Adipocyte (in vitro differentiated cells): ENCODE measurements around the gene VARS1.
"Not testable (repeated sequence)": the region's sequence is repeated elsewhere in the genome, so short reads cannot be mapped to it uniquely, and the experiment has no call there.

ENCODE experiments used
- DNase-seq: peaks from one replicate; pipeline ENCODE4 v3.0.0-alpha.2; 2015; ENCODE audit warnings: low read depth
- H3K27me3 ChIP-seq: replicated peaks from 2 replicates; pipeline ENCODE4 v1.7.0; 2013; ENCODE audit warnings: mild to moderate bottlenecking, low read length, moderate library complexity; ENCODE audit not compliant: control insufficient read depth, insufficient read depth
- H3K36me3 ChIP-seq: 2 replicates; pipeline ENCODE4 v1.7.0; 2013; ENCODE audit warnings: low read length, mild to moderate bottlenecking, moderate library complexity; ENCODE audit not compliant: control insufficient read depth, insufficient read depth, severe bottlenecking
- H3K4me1 ChIP-seq: 2 replicates; pipeline ENCODE4 v1.7.0; 2013; ENCODE audit warnings: mild to moderate bottlenecking, low read length, moderate library complexity; ENCODE audit not compliant: control insufficient read depth, insufficient read depth
- H3K4me3 ChIP-seq: 2 replicates; pipeline ENCODE4 v1.7.0; 2013; ENCODE audit warnings: mild to moderate bottlenecking, low read length, moderate library complexity
- H3K9ac ChIP-seq: 2 replicates; pipeline ENCODE4 v1.7.0; 2013; ENCODE audit warnings: mild to moderate bottlenecking, low read length, moderate library complexity
- H3K9me3 ChIP-seq: 2 replicates; pipeline ENCODE4 v1.7.0; 2013; ENCODE audit warnings: mild to moderate bottlenecking, low read length, moderate library complexity; ENCODE audit not compliant: control insufficient read depth

Gene VARS1

DNA sequence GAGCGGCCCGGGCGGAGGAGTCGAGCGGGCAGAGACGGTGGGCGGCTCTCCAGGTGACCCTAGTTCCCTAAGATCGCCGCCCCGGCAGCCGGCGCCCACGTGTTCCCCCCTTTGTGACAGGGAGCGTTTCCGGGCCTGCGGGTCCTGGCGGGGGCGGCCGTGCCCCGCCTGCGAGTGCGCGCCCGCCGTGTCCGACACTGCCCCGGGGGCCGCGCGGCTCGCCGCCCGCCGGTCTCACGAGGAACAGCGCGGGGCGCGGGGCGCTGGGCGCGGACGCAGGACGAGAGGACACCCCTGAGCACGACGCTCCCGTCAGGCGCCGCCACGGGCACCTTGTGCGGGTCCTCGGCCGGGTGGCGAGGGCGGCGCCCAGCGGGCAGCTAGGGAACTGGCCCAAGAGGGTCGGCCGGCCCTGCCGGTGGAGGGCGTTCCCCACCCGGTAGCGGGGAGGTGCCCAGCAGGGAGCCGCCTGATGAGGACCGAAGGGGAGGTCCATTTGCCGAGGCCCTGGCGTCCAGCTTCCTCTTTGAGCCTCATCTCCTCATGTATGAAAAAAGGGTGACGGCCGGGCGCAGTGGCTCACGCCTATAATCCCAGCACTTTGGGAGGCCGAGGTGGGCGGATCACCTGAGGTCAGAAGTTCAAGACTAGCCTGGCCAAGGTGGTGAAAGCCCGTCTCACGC lies at the start of gene VARS1:
Gene VARS1 (minus strand): TSS at position 137 of the 683 bp plus-strand sequence. CDS start 535 bp downstream, outside the sequence.
- H3K9me3 ChIP-seq, result no peaks in the 10 kb centered on the region
- DNase-seq, result peak; percentile 95
- H3K9ac ChIP-seq, result peak within 1 kb of the TSS; percentile 99
- peaks cover 3% of the 10 kb centered on the region for H3K4me1 ChIP-seq
- H3K4me3 ChIP-seq, result peak within 1 kb of the TSS; percentile 100
- H3K27me3 ChIP-seq, result no peaks in the 10 kb centered on the region
- H3K36me3 ChIP-seq, result peaks cover 24% of the 10 kb centered on the region

DNA sequence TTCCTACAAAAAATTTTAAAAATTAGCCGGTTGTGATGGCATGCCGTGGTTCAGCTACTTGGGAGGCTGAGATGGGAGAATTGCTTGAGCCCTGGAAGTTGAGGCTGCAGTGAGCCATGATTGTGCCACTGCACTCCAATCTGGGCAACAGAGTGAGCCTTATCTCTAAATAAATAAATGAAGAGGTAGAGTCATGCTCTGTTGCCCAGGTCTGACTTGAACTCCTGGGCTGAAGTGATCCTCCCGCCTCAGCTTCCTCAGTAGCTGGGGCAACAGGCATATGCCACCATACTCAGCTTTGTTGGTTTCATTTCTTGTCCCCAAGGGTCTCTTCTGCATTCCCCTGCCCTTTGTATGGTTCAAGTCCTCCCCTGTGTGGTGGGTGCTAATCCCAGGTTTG lies 49.0 kb upstream of the VARS1 start:
- peaks cover 18% of the 10 kb centered on the region for H3K36me3 ChIP-seq
- H3K4me1 ChIP-seq, result no peaks in the 10 kb centered on the region
- H3K4me3 ChIP-seq, result no peak overlapping the region
- H3K27me3 ChIP-seq, result no peaks in the 10 kb centered on the region
- DNase-seq, result no peak
- no peaks in the 10 kb centered on the region for H3K9me3 ChIP-seq
- H3K9ac ChIP-seq, result no peak overlapping the region

DNA sequence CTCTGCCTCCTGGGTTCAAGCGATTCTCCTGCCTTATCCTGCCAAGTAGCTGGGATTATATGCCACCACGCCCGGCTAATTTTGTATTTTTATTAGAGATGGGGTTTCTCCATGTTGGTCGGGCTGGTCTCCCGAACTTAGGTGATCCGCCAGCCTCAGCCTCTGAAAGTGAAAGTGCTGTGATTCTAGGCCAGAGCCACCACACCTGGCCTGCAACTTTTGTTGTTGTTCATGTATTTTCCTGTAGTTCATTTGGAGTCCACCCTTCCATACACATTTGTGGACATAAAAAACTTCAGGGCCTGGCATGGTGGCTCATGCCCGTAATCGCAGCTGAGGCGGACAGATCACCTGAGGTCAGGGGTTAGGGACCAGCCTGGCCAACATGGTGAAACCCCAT lies 46.5 kb upstream of the VARS1 start:
- H3K9me3 ChIP-seq, result no peaks in the 10 kb centered on the region
- H3K36me3 ChIP-seq, result peaks cover 43% of the 10 kb centered on the region
- peaks cover 13% of the 10 kb centered on the region for H3K4me1 ChIP-seq
- no peaks in the 10 kb centered on the region for H3K27me3 ChIP-seq
- H3K9ac ChIP-seq, result no peak overlapping the region
- no peak overlapping the region for H3K4me3 ChIP-seq
- DNase-seq, result no peak

DNA sequence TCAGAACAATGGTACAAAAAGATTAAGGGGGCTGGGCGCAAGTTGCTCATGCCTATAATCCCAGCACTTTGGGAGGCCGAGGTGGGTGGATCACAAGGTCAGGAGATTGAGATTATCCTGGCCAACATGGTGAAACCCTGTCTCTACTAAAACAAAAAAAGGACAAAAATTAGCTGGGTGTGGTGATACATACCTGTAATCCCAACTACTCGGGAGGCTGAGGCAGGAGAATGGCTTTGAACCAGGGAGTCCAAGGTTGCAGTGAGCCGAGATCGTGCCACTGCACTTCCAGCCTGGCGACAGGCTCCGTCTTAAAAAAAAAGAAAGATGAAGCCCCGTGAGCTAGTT lies 44.2 kb upstream of the VARS1 start:
- not testable (repeated sequence) for H3K27me3 ChIP-seq, H3K9ac ChIP-seq, DNase-seq, H3K4me3 ChIP-seq, H3K9me3 ChIP-seq
- H3K36me3 ChIP-seq, result peaks cover 54% of the 10 kb centered on the region
- H3K4me1 ChIP-seq, result peaks cover 25% of the 10 kb centered on the region

DNA sequence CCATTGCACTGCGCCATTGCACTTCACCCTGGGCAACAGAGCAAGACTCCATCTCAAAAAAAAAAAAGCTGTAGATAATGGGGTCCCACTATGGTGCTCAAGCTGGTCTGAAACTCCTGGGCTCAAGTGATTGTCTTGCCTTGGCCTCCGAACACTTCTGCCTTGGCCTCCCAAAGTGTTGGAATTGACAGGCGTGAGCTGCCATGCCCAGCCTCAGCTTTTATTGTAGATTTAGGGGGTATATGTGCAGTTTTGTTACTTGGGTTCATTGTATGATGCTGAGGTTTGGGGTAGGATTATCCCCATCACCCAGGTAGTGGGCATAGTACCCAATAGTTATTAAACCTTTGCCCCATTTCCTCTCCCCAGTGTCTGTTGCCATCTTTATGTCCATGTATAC lies 43.4 kb upstream of the VARS1 start:
- H3K9ac ChIP-seq, result no peak overlapping the region

DNA sequence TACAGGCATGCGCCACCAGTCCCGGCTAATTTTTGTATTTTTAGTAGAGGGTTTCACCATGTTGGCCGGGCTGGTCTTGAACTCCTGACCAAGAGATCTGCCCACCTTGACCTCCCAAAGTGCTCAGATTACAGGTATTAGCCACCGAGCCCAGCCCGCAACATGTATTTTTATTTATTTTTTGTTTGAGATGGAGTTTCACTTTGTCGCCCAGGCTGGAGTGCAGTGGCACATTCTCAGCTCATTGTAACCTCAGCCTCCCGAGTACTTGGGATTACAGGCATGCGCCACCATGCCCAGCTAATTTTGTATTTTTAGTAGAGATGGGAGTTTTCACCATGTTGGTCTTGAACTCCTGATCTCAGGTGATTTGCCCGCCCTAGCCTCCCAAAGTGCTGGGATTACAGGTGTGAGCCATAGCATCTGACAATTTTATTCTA lies 42.6 kb upstream of the VARS1 start:
- not testable (repeated sequence) for H3K27me3 ChIP-seq, H3K9me3 ChIP-seq, DNase-seq
- H3K4me1 ChIP-seq, result peaks cover 29% of the 10 kb centered on the region
- H3K36me3 ChIP-seq, result peaks cover 54% of the 10 kb centered on the region
- H3K4me3 ChIP-seq, result peak overlapping the region; percentile 95
- peak overlapping the region; percentile 99 for H3K9ac ChIP-seq

More for the DNA sequence above, 43.4 kb upstream of the VARS1 start:
- no peak for DNase-seq
- H3K36me3 ChIP-seq, result peaks cover 54% of the 10 kb centered on the region
- no peaks in the 10 kb centered on the region for H3K27me3 ChIP-seq
- no peaks in the 10 kb centered on the region for H3K9me3 ChIP-seq
- H3K4me1 ChIP-seq, result peaks cover 28% of the 10 kb centered on the region
- H3K4me3 ChIP-seq, result peak overlapping the region; percentile 16

DNA sequence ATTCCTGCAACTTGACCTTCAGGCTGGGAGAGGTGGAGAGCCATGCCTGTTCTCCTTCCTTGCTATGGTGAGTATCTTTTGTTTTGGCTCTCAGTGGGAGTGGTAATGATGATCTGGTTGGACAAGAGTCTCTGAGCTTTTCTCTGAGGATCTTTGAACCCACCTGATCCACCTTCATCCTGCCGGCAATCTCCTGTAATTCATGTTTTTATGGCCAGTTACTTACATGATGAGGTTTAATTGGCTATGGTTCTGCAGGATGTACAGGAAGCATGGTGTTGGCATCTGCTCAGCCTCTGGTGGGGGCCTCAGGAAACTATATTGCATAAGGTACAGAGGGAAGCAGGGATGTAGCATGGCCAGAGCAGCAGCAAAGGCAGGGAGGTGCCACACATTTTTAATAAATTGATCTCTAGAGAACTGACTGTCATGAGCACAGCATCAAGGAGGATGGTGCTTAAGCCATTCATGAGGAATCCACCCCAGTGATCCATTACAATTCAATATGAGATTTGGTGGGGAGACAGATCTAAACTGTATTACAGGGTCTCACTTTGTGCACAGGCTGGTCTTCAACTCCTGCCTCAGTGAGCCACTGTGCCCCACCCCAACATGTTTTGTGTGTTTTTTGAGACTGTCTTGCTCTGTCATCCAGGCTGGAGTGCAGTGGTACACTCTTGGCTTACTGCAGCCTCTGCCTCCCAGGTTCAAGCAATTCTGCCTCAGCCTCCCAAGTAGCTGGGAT lies 42.0 kb upstream of the VARS1 start:
- no peak for DNase-seq
- Histone ChIP-seq H3K4me3 (peak overlapping the region; percentile 95), H3K27me3 (no peaks in the 10 kb centered on the region), H3K9ac (peak overlapping the region; percentile 99), H3K4me1 (peaks cover 29% of the 10 kb centered on the region), H3K36me3 (peaks cover 54% of the 10 kb centered on the region), H3K9me3 (no peaks in the 10 kb centered on the region)

GRCh38 chr6:31836474-31837368 lies 41.2 kb upstream of the VARS1 start:
- DNase-seq, result peak; percentile 76
- Histone ChIP-seq H3K27me3 (no peaks in the 10 kb centered on the region), H3K36me3 (peaks cover 54% of the 10 kb centered on the region), H3K4me1 (peaks cover 30% of the 10 kb centered on the region), H3K9me3 (no peaks in the 10 kb centered on the region), H3K4me3 (peak overlapping the region; percentile 95), H3K9ac (peak overlapping the region; percentile 99)

DNA sequence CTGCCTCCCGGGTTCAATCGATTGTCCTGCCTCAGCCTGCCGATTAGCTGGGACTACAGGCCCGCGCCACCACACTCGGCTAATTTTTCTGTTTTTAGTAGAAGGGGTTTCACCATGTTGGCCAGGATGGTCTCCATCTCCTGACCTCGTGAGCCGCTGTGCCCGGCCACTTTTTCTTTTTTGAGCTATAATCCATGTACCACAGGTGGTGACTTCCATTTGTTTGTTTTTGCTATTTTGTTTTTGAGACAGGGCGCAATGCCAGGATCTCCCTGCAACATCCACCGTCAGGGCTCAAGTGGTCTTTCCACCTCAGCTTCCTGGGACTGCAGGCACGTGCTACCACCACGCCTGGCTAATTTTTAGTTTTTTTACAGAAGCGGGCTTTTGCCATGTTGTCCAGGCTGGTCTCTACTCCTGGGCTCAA lies 40.5 kb upstream of the VARS1 start:
- H3K9me3 ChIP-seq, result no peaks in the 10 kb centered on the region
- peaks cover 36% of the 10 kb centered on the region for H3K4me1 ChIP-seq
- H3K4me3 ChIP-seq, result peak overlapping the region; percentile 95
- no peaks in the 10 kb centered on the region for H3K27me3 ChIP-seq
- DNase-seq, result no peak
- peak overlapping the region; percentile 99 for H3K9ac ChIP-seq
- H3K36me3 ChIP-seq, result peaks cover 51% of the 10 kb centered on the region

DNA sequence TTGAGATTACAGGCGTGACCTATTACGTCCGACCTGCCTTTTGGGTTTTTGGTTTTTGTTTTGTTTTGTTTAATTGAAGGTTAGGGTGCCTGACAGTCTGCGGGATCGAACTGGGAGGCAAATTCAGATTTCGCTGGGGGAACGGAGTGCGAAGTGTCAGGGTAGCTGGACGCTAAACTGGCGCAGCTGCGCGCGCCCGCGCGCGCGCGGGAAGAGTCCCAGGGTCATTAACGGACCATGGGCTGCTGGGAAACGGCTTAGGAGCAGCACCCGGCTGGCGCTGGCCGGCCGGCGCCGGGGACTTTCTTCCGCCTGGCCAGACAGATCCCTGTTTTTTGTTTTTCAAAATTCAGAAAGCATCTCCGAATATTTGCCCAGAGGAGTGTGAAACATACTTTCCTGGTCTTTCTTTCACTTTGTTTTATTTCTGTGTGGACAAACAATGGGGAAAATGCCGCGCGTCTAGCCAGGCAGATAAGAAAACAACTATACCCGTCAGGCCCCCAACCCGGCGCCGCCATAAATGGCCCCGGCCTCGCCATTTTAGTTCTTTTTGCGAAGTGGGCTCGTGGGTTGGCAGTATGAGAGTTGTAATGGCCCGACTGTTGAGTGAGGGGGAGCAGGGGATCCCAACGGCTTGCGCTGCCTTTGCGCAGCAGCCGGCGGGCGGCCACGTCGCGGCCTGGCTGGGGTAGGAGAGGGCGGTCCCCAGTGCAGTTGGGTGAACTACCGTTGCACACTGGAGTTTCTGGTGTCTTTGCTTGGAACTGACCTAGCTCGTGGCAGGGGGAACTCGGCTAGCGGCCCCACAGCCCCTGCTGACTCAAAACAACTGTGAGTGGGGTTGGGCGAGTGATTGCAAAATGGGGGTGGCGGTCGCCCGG lies 39.1 kb upstream of the VARS1 start:
- DNase-seq, result peak; percentile 92
- H3K27me3 ChIP-seq, result no peaks in the 10 kb centered on the region
- H3K9ac ChIP-seq, result peak overlapping the region; percentile 99
- peaks cover 37% of the 10 kb centered on the region for H3K36me3 ChIP-seq
- peak overlapping the region; percentile 95 for H3K4me3 ChIP-seq
- H3K4me1 ChIP-seq, result peaks cover 40% of the 10 kb centered on the region
- H3K9me3 ChIP-seq, result no peaks in the 10 kb centered on the region
